ENCODE data around the gene MFSD1.

MFSD1 gene

DNA sequence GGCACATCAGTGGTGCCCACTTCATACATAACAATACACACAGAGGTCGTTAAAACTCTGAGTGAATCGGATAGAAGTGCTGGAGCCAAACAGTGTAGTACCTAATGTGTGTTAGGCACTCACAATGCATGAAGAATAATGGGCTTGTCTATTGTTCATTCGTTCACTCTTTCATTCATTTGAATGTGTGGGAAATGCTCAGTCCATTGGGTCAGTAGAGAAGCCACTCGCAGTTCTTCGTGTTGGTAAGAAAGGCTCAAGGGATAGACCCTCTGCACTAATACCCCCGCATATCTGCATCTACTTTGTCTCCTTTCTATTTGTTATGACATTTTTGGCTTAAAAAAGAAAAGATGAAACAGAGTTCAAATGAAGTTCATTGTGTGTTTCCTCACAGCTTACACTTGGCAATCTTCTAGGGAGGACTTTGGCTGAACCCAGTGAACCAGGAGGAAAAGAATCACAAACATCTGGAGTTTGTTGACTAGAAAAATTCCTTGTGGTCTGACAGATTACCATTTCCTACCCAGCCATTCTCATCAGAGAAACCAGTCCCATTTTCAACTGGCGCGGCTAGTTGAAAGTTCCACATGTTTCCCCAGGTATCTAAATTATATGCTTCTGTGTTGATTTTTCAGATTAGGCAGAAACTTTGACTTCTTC lies 32.8 kb upstream of the MFSD1 start:
- no peaks in the 10 kb centered on the region for H3K36me3 ChIP-seq (ENCODE audit: insufficient read depth, low read length)
- H3K4me1 ChIP-seq (ENCODE audit: insufficient read depth, low read length, poor library complexity, severe bottlenecking): no peaks in the 10 kb centered on the region
- H3K9me2 ChIP-seq (replicated peaks; ENCODE audit: low read depth, low read length): no peaks in the 10 kb centered on the region
- H3K4me3 ChIP-seq (ENCODE audit: low read length, poor library complexity, severe bottlenecking): no peak overlapping the region
- no peaks in the 10 kb centered on the region for H3K9me3 ChIP-seq (ENCODE audit: insufficient read depth, low read depth, low read length)
- H4K20me1 ChIP-seq (ENCODE audit: insufficient read depth, low read length, poor library complexity, severe bottlenecking): no peaks in the 10 kb centered on the region
- H3K4me2 ChIP-seq (ENCODE audit: low read depth, low read length, poor library complexity, severe bottlenecking): no peak overlapping the region
- no peaks in the 10 kb centered on the region for H3K27me3 ChIP-seq (ENCODE audit: insufficient read depth, low read length, poor library complexity, severe bottlenecking)
- TF ChIP-seq, protein P1, sequence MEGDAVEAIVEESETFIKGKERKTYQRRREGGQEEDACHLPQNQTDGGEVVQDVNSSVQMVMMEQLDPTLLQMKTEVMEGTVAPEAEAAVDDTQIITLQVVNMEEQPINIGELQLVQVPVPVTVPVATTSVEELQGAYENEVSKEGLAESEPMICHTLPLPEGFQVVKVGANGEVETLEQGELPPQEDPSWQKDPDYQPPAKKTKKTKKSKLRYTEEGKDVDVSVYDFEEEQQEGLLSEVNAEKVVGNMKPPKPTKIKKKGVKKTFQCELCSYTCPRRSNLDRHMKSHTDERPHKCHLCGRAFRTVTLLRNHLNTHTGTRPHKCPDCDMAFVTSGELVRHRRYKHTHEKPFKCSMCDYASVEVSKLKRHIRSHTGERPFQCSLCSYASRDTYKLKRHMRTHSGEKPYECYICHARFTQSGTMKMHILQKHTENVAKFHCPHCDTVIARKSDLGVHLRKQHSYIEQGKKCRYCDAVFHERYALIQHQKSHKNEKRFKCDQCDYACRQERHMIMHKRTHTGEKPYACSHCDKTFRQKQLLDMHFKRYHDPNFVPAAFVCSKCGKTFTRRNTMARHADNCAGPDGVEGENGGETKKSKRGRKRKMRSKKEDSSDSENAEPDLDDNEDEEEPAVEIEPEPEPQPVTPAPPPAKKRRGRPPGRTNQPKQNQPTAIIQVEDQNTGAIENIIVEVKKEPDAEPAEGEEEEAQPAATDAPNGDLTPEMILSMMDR (conservative IDR thresholded peaks at IDR 0.05; ENCODE audit: low read length): no peak
- no peak for TF ChIP-seq EZH2phosphoT487 (IDR thresholded peaks at IDR 0.05; ENCODE audit: borderline replicate concordance)
- H3F3A ChIP-seq (ENCODE audit: low read depth): no peaks in the 10 kb centered on the region
- no peak overlapping the region for H2AFZ ChIP-seq (ENCODE audit: low read length)
- no peaks in the 10 kb centered on the region for H3K79me2 ChIP-seq (ENCODE audit: insufficient read depth, low read length)
- H3K9ac ChIP-seq (ENCODE audit: low read depth, low read length, poor library complexity, severe bottlenecking): no peak overlapping the region

DNA sequence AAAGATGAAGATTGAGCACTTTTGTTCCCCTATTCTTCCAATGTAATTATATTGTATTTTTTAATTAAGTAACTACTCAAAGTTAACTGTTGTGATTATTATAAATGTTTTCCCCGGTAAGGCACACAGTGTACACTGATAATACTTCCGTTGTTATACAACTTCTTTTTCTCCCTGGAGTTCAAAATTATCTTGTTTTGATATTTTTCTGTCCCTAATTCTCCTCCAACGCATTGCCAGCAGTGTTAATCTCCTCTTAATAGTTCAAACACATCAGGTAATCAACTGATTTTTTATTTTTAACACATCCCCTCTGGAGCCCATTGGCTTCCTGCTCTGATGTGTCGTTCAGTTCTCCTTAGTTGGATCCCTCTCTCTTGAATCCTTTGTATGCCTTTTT lies 32.3 kb upstream of the MFSD1 start:
- Histone ChIP-seq H3K36me3 (ENCODE audit: insufficient read depth, low read length) (no peaks in the 10 kb centered on the region), H3K9me2 (replicated peaks; ENCODE audit: low read depth, low read length) (no peaks in the 10 kb centered on the region), H3K79me2 (ENCODE audit: insufficient read depth, low read length) (no peaks in the 10 kb centered on the region), H2AFZ (ENCODE audit: low read length) (no peak overlapping the region), H3F3A (ENCODE audit: low read depth) (no peaks in the 10 kb centered on the region), H3K4me2 (ENCODE audit: low read depth, low read length, poor library complexity, severe bottlenecking) (no peak overlapping the region), H3K4me1 (ENCODE audit: insufficient read depth, low read length, poor library complexity, severe bottlenecking) (no peaks in the 10 kb centered on the region), H3K4me3 (ENCODE audit: low read length, poor library complexity, severe bottlenecking) (no peak overlapping the region), H3K27me3 (ENCODE audit: insufficient read depth, low read length, poor library complexity, severe bottlenecking) (no peaks in the 10 kb centered on the region), H3K9me3 (ENCODE audit: insufficient read depth, low read depth, low read length) (no peaks in the 10 kb centered on the region), H4K20me1 (ENCODE audit: insufficient read depth, low read length, poor library complexity, severe bottlenecking) (no peaks in the 10 kb centered on the region), H3K9ac (ENCODE audit: low read depth, low read length, poor library complexity, severe bottlenecking) (no peak overlapping the region)
- TF ChIP-seq EZH2phosphoT487 (IDR thresholded peaks at IDR 0.05; ENCODE audit: borderline replicate concordance): no peak
- TF ChIP-seq, protein P1 (conservative IDR thresholded peaks at IDR 0.05; ENCODE audit: low read length): no peak

DNA sequence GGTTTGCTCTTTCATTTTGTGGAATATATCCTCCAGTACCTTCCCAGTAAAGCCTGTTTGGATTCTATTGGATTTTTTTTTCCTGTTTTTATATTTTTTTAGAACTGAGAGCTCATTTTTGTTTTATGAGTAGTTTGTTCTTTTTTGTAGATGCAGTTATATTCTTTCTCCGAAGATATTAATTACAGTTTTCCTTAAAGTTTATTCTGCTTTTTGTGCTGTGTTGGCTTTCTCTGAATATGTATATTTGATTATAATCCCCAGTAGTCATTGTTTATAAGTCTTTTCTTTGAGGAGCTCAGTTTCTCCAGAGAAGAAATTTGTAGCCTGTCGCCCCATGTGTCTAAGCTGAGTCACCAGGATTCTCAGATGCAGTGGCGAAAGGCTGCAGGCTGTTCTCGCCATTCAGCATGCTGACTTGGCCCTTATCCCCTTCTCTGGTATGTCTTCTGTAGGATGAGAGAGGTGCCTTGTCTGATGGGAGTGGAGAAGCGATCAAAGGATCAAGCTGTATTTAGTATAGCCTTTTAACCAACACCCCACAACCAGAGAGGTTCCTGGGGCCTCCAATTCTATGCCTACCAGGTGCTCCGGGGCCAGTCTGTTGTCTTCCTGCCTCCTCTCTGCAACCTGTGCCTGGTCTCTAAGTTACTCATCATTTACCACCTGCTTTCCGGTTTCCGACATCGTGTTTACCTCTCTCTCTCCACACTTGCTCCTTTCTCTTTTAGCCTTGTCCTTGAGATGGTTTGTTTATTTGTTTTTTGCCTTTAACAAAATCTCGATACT lies 31.7 kb upstream of the MFSD1 start:
- no peaks in the 10 kb centered on the region for H3F3A ChIP-seq (ENCODE audit: low read depth)
- H3K79me2 ChIP-seq (ENCODE audit: insufficient read depth, low read length): no peaks in the 10 kb centered on the region
- no peaks in the 10 kb centered on the region for H3K4me1 ChIP-seq (ENCODE audit: insufficient read depth, low read length, poor library complexity, severe bottlenecking)
- H3K4me2 ChIP-seq (ENCODE audit: low read depth, low read length, poor library complexity, severe bottlenecking): no peak overlapping the region
- no peak overlapping the region for H3K4me3 ChIP-seq (ENCODE audit: low read length, poor library complexity, severe bottlenecking)
- H2AFZ ChIP-seq (ENCODE audit: low read length): no peak overlapping the region
- no peaks in the 10 kb centered on the region for H3K9me3 ChIP-seq (ENCODE audit: insufficient read depth, low read depth, low read length)
- H3K9me2 ChIP-seq (replicated peaks; ENCODE audit: low read depth, low read length): no peaks in the 10 kb centered on the region
- H3K27me3 ChIP-seq (ENCODE audit: insufficient read depth, low read length, poor library complexity, severe bottlenecking): no peaks in the 10 kb centered on the region
- TF ChIP-seq, protein P1 (conservative IDR thresholded peaks at IDR 0.05; ENCODE audit: low read length): no peak
- H3K36me3 ChIP-seq (ENCODE audit: insufficient read depth, low read length): no peaks in the 10 kb centered on the region
- no peaks in the 10 kb centered on the region for H4K20me1 ChIP-seq (ENCODE audit: insufficient read depth, low read length, poor library complexity, severe bottlenecking)
- no peak overlapping the region for H3K9ac ChIP-seq (ENCODE audit: low read depth, low read length, poor library complexity, severe bottlenecking)

Measured in Loucy (cell line).